ENCODE measurements around the gene SMOC2.

Gene SMOC2

DNA sequence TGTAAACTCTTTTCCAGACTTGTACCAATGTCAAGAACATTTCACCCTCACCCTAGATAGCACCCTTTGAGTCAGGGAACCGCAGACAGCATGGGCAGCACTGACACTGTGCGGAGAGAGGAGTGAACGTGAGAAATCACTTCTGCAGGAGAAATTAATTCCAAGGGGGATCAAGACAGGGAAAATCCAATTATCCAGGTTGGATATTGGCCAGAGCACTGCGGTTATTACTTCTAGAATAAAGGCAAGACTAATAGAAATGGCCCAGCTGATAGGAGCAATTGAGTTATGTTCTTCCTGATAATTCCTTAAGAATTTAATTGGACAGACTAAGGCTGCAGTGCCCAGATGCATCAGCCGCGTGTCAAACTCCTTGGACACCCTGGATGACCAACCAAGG is 179.6 kb downstream of the SMOC2 start:
- TF ChIP-seq, protein P1, sequence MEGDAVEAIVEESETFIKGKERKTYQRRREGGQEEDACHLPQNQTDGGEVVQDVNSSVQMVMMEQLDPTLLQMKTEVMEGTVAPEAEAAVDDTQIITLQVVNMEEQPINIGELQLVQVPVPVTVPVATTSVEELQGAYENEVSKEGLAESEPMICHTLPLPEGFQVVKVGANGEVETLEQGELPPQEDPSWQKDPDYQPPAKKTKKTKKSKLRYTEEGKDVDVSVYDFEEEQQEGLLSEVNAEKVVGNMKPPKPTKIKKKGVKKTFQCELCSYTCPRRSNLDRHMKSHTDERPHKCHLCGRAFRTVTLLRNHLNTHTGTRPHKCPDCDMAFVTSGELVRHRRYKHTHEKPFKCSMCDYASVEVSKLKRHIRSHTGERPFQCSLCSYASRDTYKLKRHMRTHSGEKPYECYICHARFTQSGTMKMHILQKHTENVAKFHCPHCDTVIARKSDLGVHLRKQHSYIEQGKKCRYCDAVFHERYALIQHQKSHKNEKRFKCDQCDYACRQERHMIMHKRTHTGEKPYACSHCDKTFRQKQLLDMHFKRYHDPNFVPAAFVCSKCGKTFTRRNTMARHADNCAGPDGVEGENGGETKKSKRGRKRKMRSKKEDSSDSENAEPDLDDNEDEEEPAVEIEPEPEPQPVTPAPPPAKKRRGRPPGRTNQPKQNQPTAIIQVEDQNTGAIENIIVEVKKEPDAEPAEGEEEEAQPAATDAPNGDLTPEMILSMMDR (IDR thresholded peaks at IDR 0.05; ENCODE audit: low read depth, low read length), result no peak
- DNase-seq, result no peak
- no peaks in the 10 kb centered on the region for H3K27me3 ChIP-seq
- no peak overlapping the region for H3K4me3 ChIP-seq (ENCODE audit: low read depth, low read length)
- H3K9me3 ChIP-seq, result no peaks in the 10 kb centered on the region; the same call in 1 of the 2 replicates
- no peaks in the 10 kb centered on the region for H3K36me3 ChIP-seq
- H3K4me1 ChIP-seq, result no peaks in the 10 kb centered on the region

DNA sequence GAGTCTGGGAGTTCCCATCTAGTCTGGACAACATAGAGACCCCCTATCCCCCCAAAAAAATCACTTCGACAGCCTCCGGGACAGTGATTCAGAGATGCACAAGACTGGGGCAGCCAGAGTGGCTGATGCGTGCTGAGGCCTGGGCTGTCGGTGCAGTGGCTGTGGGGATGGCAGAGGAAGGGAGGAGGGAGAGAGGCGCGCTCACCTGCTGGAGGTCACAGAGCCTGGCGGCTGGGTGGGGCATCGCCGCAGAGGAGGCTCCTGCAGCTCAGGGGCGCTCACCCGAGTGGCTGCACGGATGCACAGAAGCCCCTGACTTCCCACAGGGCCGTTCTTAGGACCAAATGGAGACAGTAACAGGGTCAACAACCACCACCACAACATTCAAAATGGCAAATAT is 182.8 kb downstream of the SMOC2 start:
- TF ChIP-seq, protein P1 (IDR thresholded peaks at IDR 0.05; ENCODE audit: low read depth, low read length), result no peak
- Histone ChIP-seq H3K9me3 (no peaks in the 10 kb centered on the region; the same call in 1 of the 2 replicates), H3K27me3 (no peaks in the 10 kb centered on the region), H3K4me3 (ENCODE audit: low read depth, low read length) (no peak overlapping the region), H3K4me1 (no peaks in the 10 kb centered on the region), H3K36me3 (no peaks in the 10 kb centered on the region)
- no peak for DNase-seq

DNA sequence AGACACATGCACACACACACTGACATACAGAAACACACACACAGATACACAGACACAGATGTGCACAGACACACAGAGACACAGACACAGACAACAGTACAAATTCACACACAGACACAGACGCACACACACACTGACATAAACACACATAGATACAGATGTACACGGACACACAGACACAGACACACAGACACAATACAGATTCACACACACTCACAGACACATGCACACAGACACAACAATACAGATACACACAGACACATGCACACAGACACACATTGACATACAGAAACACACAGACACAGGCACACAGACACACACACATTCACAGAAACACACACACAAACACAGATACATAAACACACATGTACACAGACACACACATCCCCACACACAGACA is 183.6 kb downstream of the SMOC2 start:
- TF ChIP-seq, protein P1 (IDR thresholded peaks at IDR 0.05; ENCODE audit: low read depth, low read length), result no peak
- H3K9me3 ChIP-seq, result no peaks in the 10 kb centered on the region; the same call in 1 of the 2 replicates

DNA sequence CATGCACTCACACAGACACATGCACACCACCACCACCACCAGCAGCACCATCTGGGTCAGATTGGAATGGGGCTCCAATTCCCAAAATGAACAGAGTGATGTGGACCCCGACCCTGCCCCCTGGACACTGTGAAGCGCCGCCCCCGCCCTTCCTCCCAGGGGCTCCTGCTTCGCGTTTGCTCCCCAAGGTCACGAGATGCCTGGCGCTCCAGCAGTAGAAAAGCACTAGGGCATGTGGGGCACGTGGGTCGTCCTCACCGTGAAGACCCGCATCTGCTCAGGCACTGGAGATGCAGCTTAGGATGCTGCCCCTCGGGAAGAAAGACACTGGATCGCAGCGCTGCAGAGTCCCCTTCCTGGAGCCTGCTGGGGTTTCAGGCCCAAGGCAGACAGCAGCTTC is 184.0 kb downstream of the SMOC2 start:
- no peaks in the 10 kb centered on the region for H3K36me3 ChIP-seq
- TF ChIP-seq, protein P1 (IDR thresholded peaks at IDR 0.05; ENCODE audit: low read depth, low read length), result no peak
- H3K27me3 ChIP-seq, result no peaks in the 10 kb centered on the region
- H3K4me3 ChIP-seq (ENCODE audit: low read depth, low read length), result no peak overlapping the region
- no peaks in the 10 kb centered on the region for H3K4me1 ChIP-seq
- DNase-seq, result no peak
- no peaks in the 10 kb centered on the region; the same call in 1 of the 2 replicates for H3K9me3 ChIP-seq

More for the DNA sequence above, 183.6 kb downstream of the SMOC2 start:
- H3K4me3 ChIP-seq (ENCODE audit: low read depth, low read length), result no peak overlapping the region
- no peaks in the 10 kb centered on the region for H3K27me3 ChIP-seq
- H3K36me3 ChIP-seq, result no peaks in the 10 kb centered on the region
- H3K4me1 ChIP-seq, result no peaks in the 10 kb centered on the region
- no peak for DNase-seq

DNA sequence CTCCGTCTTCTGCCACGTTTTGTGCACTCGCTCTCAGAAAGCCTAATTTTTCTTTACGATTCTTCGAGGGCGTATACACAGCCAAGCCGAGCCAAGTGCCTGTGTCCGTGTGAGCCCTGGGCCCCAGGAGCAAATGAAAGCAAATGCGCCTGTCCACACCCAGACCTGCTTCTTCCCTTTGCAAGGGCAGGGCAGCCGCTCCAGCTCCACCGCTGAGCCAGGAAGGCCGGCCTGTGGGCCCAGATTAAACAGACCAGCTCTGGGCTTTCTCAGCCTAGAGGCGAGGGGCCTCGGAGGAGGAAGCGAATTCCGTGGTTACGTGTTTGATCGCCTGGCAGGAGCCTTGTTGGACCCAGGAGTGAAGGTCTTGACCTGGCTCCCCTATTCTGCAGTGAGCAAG is 184.6 kb downstream of the SMOC2 start:
- H3K4me1 ChIP-seq, result no peaks in the 10 kb centered on the region
- TF ChIP-seq, protein P1 (IDR thresholded peaks at IDR 0.05; ENCODE audit: low read depth, low read length), result no peak
- H3K27me3 ChIP-seq, result no peaks in the 10 kb centered on the region
- no peak overlapping the region for H3K4me3 ChIP-seq (ENCODE audit: low read depth, low read length)
- no peak for DNase-seq
- H3K9me3 ChIP-seq, result no peaks in the 10 kb centered on the region; the same call in 1 of the 2 replicates
- H3K36me3 ChIP-seq, result no peaks in the 10 kb centered on the region

DNA sequence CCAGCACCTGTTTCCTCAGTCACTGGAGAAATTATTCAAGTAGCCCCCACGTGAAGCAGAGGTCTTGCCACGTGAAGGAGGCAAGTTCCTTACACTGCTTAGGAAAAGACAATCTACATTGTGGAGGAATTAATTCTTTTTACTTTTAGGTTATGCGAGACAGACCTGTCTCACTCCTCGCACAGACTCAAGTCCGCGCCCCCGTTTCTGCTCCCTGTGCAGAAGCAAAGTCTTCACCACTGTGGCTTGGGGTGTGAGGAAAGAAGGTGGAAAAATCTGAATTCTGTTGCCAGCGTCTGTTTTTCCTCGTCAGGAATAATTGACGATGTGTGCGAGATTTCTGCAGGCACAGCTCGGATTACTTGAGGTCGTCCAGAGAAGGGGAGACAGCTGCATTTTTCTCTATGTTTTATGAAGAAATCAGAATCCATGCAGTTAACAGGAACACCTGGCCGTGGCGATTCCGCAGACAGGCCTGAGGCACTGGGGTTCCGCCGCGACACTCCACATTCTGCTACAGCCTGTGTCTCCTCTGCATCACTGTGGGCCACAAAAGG is 185.1 kb downstream of the SMOC2 start:
- DNase-seq, result no peak
- TF ChIP-seq, protein P1 (IDR thresholded peaks at IDR 0.05; ENCODE audit: low read depth, low read length), result no peak
- Histone ChIP-seq H3K27me3 (no peaks in the 10 kb centered on the region), H3K36me3 (no peaks in the 10 kb centered on the region), H3K9me3 (no peaks in the 10 kb centered on the region; the same call in 1 of the 2 replicates), H3K4me1 (no peaks in the 10 kb centered on the region), H3K4me3 (ENCODE audit: low read depth, low read length) (no peak overlapping the region)

Measured in BE2C (cell line).